GM23338 (cell line): Measurements from ENCODE around the gene HIVEP2. TPM values are rescaled to one million over a fixed set of nuclear protein-coding genes. Genes with fewer than 3 reads are reported as not detected.

Experiments
- ATAC-seq: fragments of 200-7000 bp; cut with Tn5 transposase; 3 replicates; pipeline ENCODE4 v1.9.1; 2020
- DNase-seq: peaks from one replicate; pipeline ENCODE4 v3.0.0-alpha.2; 2015; ENCODE audit warnings: low spot score
- H2AFZ ChIP-seq: fragments of 200-600 bp; sonication (generic); 2 replicates; pipeline ENCODE4 v1.8.0; 2016; ENCODE audit warnings: antibody characterized with exemption, mild to moderate bottlenecking, moderate library complexity
- H3F3A ChIP-seq: fragments of 200-600 bp; sonication (generic); replicated peaks from 2 replicates; pipeline ENCODE4 v1.8.0; 2017; ENCODE audit warnings: antibody characterized with exemption, mixed run types, low read depth
- H3K27ac ChIP-seq: fragments of 200-600 bp; sonication (generic); 2 replicates; pipeline ENCODE4 v1.6.1; 2016; ENCODE audit warnings: low read depth
- H3K27me3 ChIP-seq: fragments of 200-600 bp; sonication (generic); 2 replicates; pipeline ENCODE4 v1.8.0; 2016; ENCODE audit warnings: mild to moderate bottlenecking, mixed run types, moderate library complexity; ENCODE audit not compliant: insufficient read depth
- H3K36me3 ChIP-seq: fragments of 200-600 bp; sonication (generic); 2 replicates; pipeline ENCODE4 v1.8.0; 2016; ENCODE audit warnings: mild to moderate bottlenecking; ENCODE audit not compliant: insufficient read depth
- H3K4me1 ChIP-seq: fragments of 200-600 bp; sonication (generic); 2 replicates; pipeline ENCODE4 v1.8.0; 2016; ENCODE audit warnings: mild to moderate bottlenecking, moderate library complexity; ENCODE audit not compliant: insufficient read depth
- H3K4me2 ChIP-seq: fragments of 200-600 bp; sonication (generic); 2 replicates; pipeline ENCODE4 v1.7.1; 2017; ENCODE audit warnings: mixed run types
- H3K4me3 ChIP-seq: fragments of 200-600 bp; sonication (generic); 2 replicates; pipeline ENCODE4 v1.6.1; 2016; ENCODE audit warnings: mixed run types
- H3K79me2 ChIP-seq: fragments of 200-600 bp; sonication (generic); replicated peaks from 2 replicates; pipeline ENCODE4 v1.8.0; 2017; ENCODE audit warnings: mild to moderate bottlenecking; ENCODE audit not compliant: insufficient read depth
- H3K9me2 ChIP-seq: fragments of 200-600 bp; sonication (generic); 2 replicates; pipeline ENCODE4 v1.8.0; 2017; ENCODE audit not compliant: insufficient read depth
- H4K20me1 ChIP-seq: fragments of 200-600 bp; sonication (generic); replicated peaks from 2 replicates; pipeline ENCODE4 v1.8.0; 2017; ENCODE audit warnings: mild to moderate bottlenecking; ENCODE audit not compliant: insufficient read depth
- H3K27ac Mint-ChIP-seq: 2 replicates; pipeline ENCODE4 v1.8.0; 2020; ENCODE audit warnings: inconsistent platforms, mild to moderate bottlenecking, moderate library complexity, mixed read lengths
- H3K27me3 Mint-ChIP-seq: 3 replicates; pipeline ENCODE4 v1.8.0; 2022; ENCODE audit warnings: low read depth, mild to moderate bottlenecking, moderate library complexity, mixed read lengths, inconsistent platforms; ENCODE audit not compliant: insufficient read depth, poor library complexity
- H3K36me3 Mint-ChIP-seq: 3 replicates; pipeline ENCODE4 v1.8.0; 2021; ENCODE audit warnings: low read depth, mild to moderate bottlenecking, inconsistent platforms, moderate library complexity, mixed read lengths
- H3K4me1 Mint-ChIP-seq: 3 replicates; pipeline ENCODE4 v1.8.0; 2020; ENCODE audit warnings: mild to moderate bottlenecking, inconsistent platforms, mixed read lengths
- H3K4me3 Mint-ChIP-seq: 3 replicates; pipeline ENCODE4 v1.8.0; 2021; ENCODE audit warnings: moderate library complexity, mild to moderate bottlenecking, inconsistent platforms, mixed read lengths
- H3K9me3 Mint-ChIP-seq: 3 replicates; pipeline ENCODE4 v1.8.0; 2020; ENCODE audit warnings: moderate library complexity, mild to moderate bottlenecking, inconsistent platforms, mixed read lengths
- CREB1 ChIP-seq: fragments of 250-450 bp; sonication (Bioruptor Pico); IDR thresholded peaks from 2 replicates; pipeline ENCODE4 v1.5.0; 2020; ENCODE audit warnings: low read depth, mild to moderate bottlenecking, moderate library complexity
- CTCF ChIP-seq, 2 experiments: fragments of 200-600 bp in 1 of 2; sonication (generic) in 1 of 2; conservative IDR thresholded peaks; 2 replicates each; pipeline versions ENCODE4 v1.5.1 to v1.6.1; 2016 to 2017; ENCODE audit warnings: antibody characterized with exemption in 2 of 2, low read depth in 2 of 2, mild to moderate bottlenecking in 2 of 2, moderate library complexity in 1 of 2
- ETS1 ChIP-seq: IDR thresholded peaks from 2 replicates; pipeline ENCODE4 v1.6.1; 2016; ENCODE audit warnings: antibody characterized with exemption
- EZH2phosphoT487 ChIP-seq: fragments of 200-600 bp; sonication (generic); IDR thresholded peaks from one replicate; pipeline ENCODE4 v1.8.1; 2018; ENCODE audit warnings: antibody characterized with exemption; ENCODE audit not compliant: unreplicated experiment
- JUNB ChIP-seq: IDR thresholded peaks from one replicate; pipeline ENCODE4 v1.6.1; 2016; ENCODE audit warnings: antibody characterized with exemption; ENCODE audit not compliant: unreplicated experiment
- NANOG ChIP-seq: IDR thresholded peaks from 2 replicates; pipeline ENCODE4 v1.6.1; 2016; ENCODE audit warnings: antibody characterized with exemption, borderline replicate concordance
- REST ChIP-seq: IDR thresholded peaks from one replicate; pipeline ENCODE4 v1.6.1; 2018; ENCODE audit warnings: antibody characterized with exemption; ENCODE audit not compliant: unreplicated experiment
- ZNF114 ChIP-seq: fragments of 250-450 bp; sonication (Bioruptor Pico); IDR thresholded peaks from 2 replicates; pipeline ENCODE4 v1.5.0; 2020; ENCODE audit warnings: mild to moderate bottlenecking, moderate library complexity
- ZNF331 ChIP-seq: fragments of 250-450 bp; sonication (Bioruptor Pico); IDR thresholded peaks from 2 replicates; pipeline ENCODE4 v1.5.0; 2020; ENCODE audit warnings: low read depth, mild to moderate bottlenecking, moderate library complexity
- ZNF462 ChIP-seq: fragments of 250-450 bp; sonication (Bioruptor Pico); IDR thresholded peaks from 2 replicates; pipeline ENCODE4 v1.5.0; 2020; ENCODE audit warnings: mild to moderate bottlenecking, moderate library complexity
- polyA plus RNA-seq: library from polyadenylated mRNA; unstranded; fragments of >200 nt; fragmentation: Nextera tagmentation; extraction: Ambion mirVana; gene quantifications from 2 replicates; pipeline ENCODE4 v1.2.1, GENCODE V29; 2016
- total RNA-seq: library from RNA; depleted of rRNA; stranded (reverse); fragments of >200 nt; shearing (Covaris generic); gene quantifications from 2 replicates; pipeline ENCODE4 v1.2.3, GENCODE V29; 2014

Gene HIVEP2
- total and polyA plus RNA-seq, 2 experiments from 2014 or later: 1.5 to 7.4 TPM

GRCh38 chr6:142871910-142872331, 73.1 kb downstream of the HIVEP2 start:
- no peak for ATAC-seq
- Mint-ChIP-seq H3K27me3 (peaks cover 2% of the 10 kb centered on the region), H3K4me1 (peaks cover 27% of the 10 kb centered on the region)

More at GRCh38 chr6:142871910-142872331, 73.1 kb downstream of the HIVEP2 start:
- H4K20me1 ChIP-seq: no peaks in the 10 kb centered on the region
- H3K36me3 Mint-ChIP-seq: no peaks in the 10 kb centered on the region
- H3K27me3 ChIP-seq: no peaks in the 10 kb centered on the region
- DNase-seq: no peak
- no peaks in the 10 kb centered on the region for H3K36me3 ChIP-seq
- H3K4me2 ChIP-seq: no peak overlapping the region
- peaks cover 12% of the 10 kb centered on the region; the same call in 1 of the 2 replicates for H3K4me1 ChIP-seq
- no peak overlapping the region for H3K4me3 Mint-ChIP-seq
- H2AFZ ChIP-seq: no peak overlapping the region
- TF ChIP-seq NANOG (no peak), JUNB (no peak), ZNF114 (CRISPR knock-in tag) (no peak), ZNF331 (CRISPR knock-in tag) (no peak), ZNF462 (CRISPR knock-in tag) (no peak), REST (no peak), CTCF (conservative IDR thresholded peaks at IDR 0.05; ENCODE audit: low read depth in 2 of 2) (no peak), EZH2phosphoT487 (no peak), CREB1 (CRISPR knock-in tag) (no peak), ETS1 (no peak)
- no peak overlapping the region for H3K27ac Mint-ChIP-seq
- no peaks in the 10 kb centered on the region for H3F3A ChIP-seq
- H3K79me2 ChIP-seq: peaks cover 8% of the 10 kb centered on the region; the same call in 1 of the 2 replicates
- no peaks in the 10 kb centered on the region for H3K9me3 Mint-ChIP-seq
- H3K9me2 ChIP-seq: no peaks in the 10 kb centered on the region; the same call in 1 of the 2 replicates
- no peak overlapping the region for H3K4me3 ChIP-seq
- H3K27ac ChIP-seq: no peak overlapping the region
